ENCODE results near the gene SPOCK1.

DNA sequence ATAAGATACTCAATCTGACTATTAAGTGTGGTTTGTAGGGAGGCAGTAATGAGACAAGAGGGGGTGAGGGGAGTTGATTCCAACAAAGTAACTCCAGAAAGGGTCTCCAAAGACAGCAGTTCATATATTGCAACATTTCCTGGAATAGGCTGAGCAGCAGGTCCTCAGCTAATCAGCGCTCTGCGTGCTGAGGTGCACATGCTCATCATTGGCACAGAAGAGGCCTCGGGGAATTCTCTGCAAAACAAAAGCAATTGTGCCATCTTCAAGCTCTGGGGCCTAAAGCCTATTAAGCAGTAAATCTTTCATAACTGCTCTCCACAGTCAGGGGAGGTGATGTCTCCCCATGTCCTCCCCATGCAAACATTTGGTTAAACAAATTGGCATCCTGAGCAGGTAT lies 357.3 kb downstream of the SPOCK1 start:
- TF ChIP-seq EZH2 (IDR thresholded peaks at IDR 0.05) (no peak), POLR2AphosphoS5 (IDR thresholded peaks at IDR 0.05; ENCODE audit: borderline replicate concordance, low read depth, low read length) (no peak), FOXP2 (optimal IDR thresholded peaks at IDR 0.05; ENCODE audit: control extremely low read depth, extremely low read length, insufficient read depth) (no peak)

All from SK-N-MC (cell line).